A549 (cell line): ENCODE measurements around the gene FKTN.

ENCODE experiments used
- EP300 ChIP-seq, 2 experiments: fragments of >200 bp; sonication (Bioruptor Twin); formaldehyde crosslinking; IDR thresholded peaks; 2 replicates in 1 of 2; 3 replicates in 1 of 2; pipeline ENCODE4 v1.6.1; 2016 to 2017
- ESRRA ChIP-seq: fragments of 150-350 bp; IDR thresholded peaks from 2 replicates; pipeline ENCODE4 v1.6.1; 2014; ENCODE audit warnings: mild to moderate bottlenecking, low read length, borderline replicate concordance
- HDAC2 ChIP-seq: fragments of 200-600 bp; sonication (generic); IDR thresholded peaks from 2 replicates; pipeline ENCODE4 v1.6.1; 2016
- KDM1A ChIP-seq: fragments of 200-600 bp; sonication (generic); IDR thresholded peaks from 2 replicates; pipeline ENCODE4 v1.6.1; 2016; ENCODE audit warnings: low read depth, mild to moderate bottlenecking
- PHF8 ChIP-seq: fragments of 200-600 bp; sonication (generic); IDR thresholded peaks from 2 replicates; pipeline ENCODE4 v1.6.1; 2016; ENCODE audit warnings: low read depth, mild to moderate bottlenecking, antibody characterized with exemption, moderate library complexity, borderline replicate concordance
- POLR2A ChIP-seq: IDR thresholded peaks from 2 replicates; pipeline ENCODE4 v1.6.1; 2012; ENCODE audit warnings: mild to moderate bottlenecking, low read length
- RAD21 ChIP-seq, 2 experiments: fragments of >200 bp in 1 of 2; sonication (Bioruptor Twin) in 1 of 2; formaldehyde crosslinking in 1 of 2; IDR thresholded peaks in 1 of 2; conservative IDR thresholded peaks in 1 of 2; 2 replicates in 1 of 2; 3 replicates in 1 of 2; pipeline ENCODE4 v1.6.1; 2012 to 2018; ENCODE audit warnings: inconsistent platforms in 1 of 2
- TF ChIP-seq, protein P1 (sequence below): fragments of >200 bp; sonication (Bioruptor Twin); formaldehyde crosslinking; IDR thresholded peaks from 3 replicates; pipeline ENCODE4 v1.5.1; 2016
- TF ChIP-seq, protein P2 (sequence below): fragments of 450-650 bp; IDR thresholded peaks from 2 replicates; pipeline ENCODE4 v1.6.1; 2014; ENCODE audit warnings: antibody characterized with exemption

GRCh38 chr9:105672711-105673234 lies 114.8 kb downstream of the FKTN start:
- TF ChIP-seq, protein P1, sequence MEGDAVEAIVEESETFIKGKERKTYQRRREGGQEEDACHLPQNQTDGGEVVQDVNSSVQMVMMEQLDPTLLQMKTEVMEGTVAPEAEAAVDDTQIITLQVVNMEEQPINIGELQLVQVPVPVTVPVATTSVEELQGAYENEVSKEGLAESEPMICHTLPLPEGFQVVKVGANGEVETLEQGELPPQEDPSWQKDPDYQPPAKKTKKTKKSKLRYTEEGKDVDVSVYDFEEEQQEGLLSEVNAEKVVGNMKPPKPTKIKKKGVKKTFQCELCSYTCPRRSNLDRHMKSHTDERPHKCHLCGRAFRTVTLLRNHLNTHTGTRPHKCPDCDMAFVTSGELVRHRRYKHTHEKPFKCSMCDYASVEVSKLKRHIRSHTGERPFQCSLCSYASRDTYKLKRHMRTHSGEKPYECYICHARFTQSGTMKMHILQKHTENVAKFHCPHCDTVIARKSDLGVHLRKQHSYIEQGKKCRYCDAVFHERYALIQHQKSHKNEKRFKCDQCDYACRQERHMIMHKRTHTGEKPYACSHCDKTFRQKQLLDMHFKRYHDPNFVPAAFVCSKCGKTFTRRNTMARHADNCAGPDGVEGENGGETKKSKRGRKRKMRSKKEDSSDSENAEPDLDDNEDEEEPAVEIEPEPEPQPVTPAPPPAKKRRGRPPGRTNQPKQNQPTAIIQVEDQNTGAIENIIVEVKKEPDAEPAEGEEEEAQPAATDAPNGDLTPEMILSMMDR, result no peak
- TF ChIP-seq, protein P2, sequence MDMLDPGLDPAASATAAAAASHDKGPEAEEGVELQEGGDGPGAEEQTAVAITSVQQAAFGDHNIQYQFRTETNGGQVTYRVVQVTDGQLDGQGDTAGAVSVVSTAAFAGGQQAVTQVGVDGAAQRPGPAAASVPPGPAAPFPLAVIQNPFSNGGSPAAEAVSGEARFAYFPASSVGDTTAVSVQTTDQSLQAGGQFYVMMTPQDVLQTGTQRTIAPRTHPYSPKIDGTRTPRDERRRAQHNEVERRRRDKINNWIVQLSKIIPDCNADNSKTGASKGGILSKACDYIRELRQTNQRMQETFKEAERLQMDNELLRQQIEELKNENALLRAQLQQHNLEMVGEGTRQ, result no peak
- TF ChIP-seq PHF8 (no peak), EP300 (IDR thresholded peaks at IDR 0.05) (no peak), POLR2A (no peak), RAD21 (conservative IDR thresholded peaks at IDR 0.05 in 1 of 2, IDR thresholded peaks at IDR 0.05 in 1 of 2) (no peak), KDM1A (no peak), HDAC2 (no peak), ESRRA (no peak)
